HCT116 (cell line): ENCODE data around the gene TEX22. TPM values are rescaled to one million over a fixed set of nuclear protein-coding genes. Genes with fewer than 3 reads are reported as not detected.

ENCODE experiments used
- ATAC-seq: fragments of 200-7000 bp; cut with Tn5 transposase; 2 replicates; pipeline ENCODE4 v1.9.1; 2020; ENCODE audit warnings: mild to moderate bottlenecking, moderate library complexity
- BruUV-seq: library from RNA; stranded (reverse); fragments of 400-500 nt; replicated peaks from 2 replicates; lab custom pipeline; 2021; lab: Mats Ljungman, UMichigan
- CTCF ChIA-PET: fragments of 300-600 bp; sonication (Branson Sonifier 250); formaldehyde crosslinking; loops from one replicate; lab custom pipeline; 2021; ENCODE audit warnings: antibody characterized with exemption; lab: Charles Lee
- POLR2A ChIA-PET: fragments of 300-600, 350-600 bp; sonication (Branson Sonifier 250); formaldehyde crosslinking; loops from one replicate; lab custom pipeline; 2021; ENCODE audit warnings: antibody characterized with exemption; lab: Charles Lee
- RAD21 ChIA-PET, 2 experiments: fragments of 300-600 bp; sonication (Branson Sonifier 250); formaldehyde crosslinking; loops; one replicate each; lab custom pipeline; 2023; ENCODE audit warnings: low total read pairs in 2 of 2; ENCODE audit not compliant: uncharacterized antibody in 2 of 2, unreplicated experiment in 2 of 2, low non-redundant PET in 1 of 2; lab: Charles Lee
- DNase-seq: peaks from one replicate; pipeline ENCODE4 v3.0.0-alpha.2; 2010; ENCODE audit warnings: low read depth, low spot score
- H2AFZ ChIP-seq: fragments of 200-600 bp; shearing (Covaris generic), sonication (generic); 2 replicates; pipeline ENCODE4 v1.6.1; 2017; ENCODE audit warnings: low read depth, mixed run types, mixed read lengths, antibody characterized with exemption, low read length; ENCODE audit not compliant: poor library complexity, severe bottlenecking
- H3K27ac ChIP-seq: 2 replicates; pipeline ENCODE4 v1.5.1; 2012; ENCODE audit warnings: low read depth, low read length
- H3K27me3 ChIP-seq: fragments of 200-600 bp; sonication (generic); 2 replicates; pipeline ENCODE4 v1.6.1; 2016; ENCODE audit warnings: mixed run types, low read length, mixed read lengths; ENCODE audit not compliant: insufficient read depth
- H3K36me3 ChIP-seq, 2 experiments: fragments of 200-500 bp in 1 of 2; fragments of 200-600 bp in 1 of 2; sonication (Bioruptor generic) in 1 of 2; sonication (generic) in 1 of 2; 2 replicates each; pipeline versions ENCODE4 v1.5.1 to v1.6.1; 2014 to 2016; ENCODE audit warnings: low read length in 2 of 2, inconsistent platforms in 1 of 2, mixed read lengths in 1 of 2, mixed run types in 1 of 2; ENCODE audit not compliant: insufficient read depth in 2 of 2, control insufficient read depth in 1 of 2
- H3K4me1 ChIP-seq, 2 experiments: fragments of 200-600 bp in 1 of 2; sonication (generic) in 1 of 2; 2 replicates each; pipeline versions ENCODE4 v1.5.1 to v1.6.1; 2012 to 2017; ENCODE audit warnings: low read length in 2 of 2, inconsistent platforms in 1 of 2, mild to moderate bottlenecking in 1 of 2, mixed read lengths in 1 of 2, mixed run types in 1 of 2, moderate library complexity in 1 of 2; ENCODE audit not compliant: insufficient read depth in 2 of 2, control insufficient read depth in 1 of 2
- H3K4me2 ChIP-seq: fragments of 200-600 bp; sonication (generic); 2 replicates; pipeline ENCODE4 v1.6.1; 2017; ENCODE audit warnings: mixed run types, low read length, mixed read lengths
- H3K4me3 ChIP-seq, 2 experiments: fragments of 200-600 bp in 1 of 2; sonication (generic) in 1 of 2; replicated peaks in 1 of 2; 2 replicates each; pipeline ENCODE4 v1.5.1; 2011 to 2016; ENCODE audit warnings: low read length in 2 of 2, control low read depth in 1 of 2, low read depth in 1 of 2, mild to moderate bottlenecking in 1 of 2, mixed read lengths in 1 of 2, mixed run types in 1 of 2
- H3K79me2 ChIP-seq: fragments of 200-600 bp; sonication (generic); 2 replicates; pipeline ENCODE4 v1.6.1; 2017; ENCODE audit warnings: mild to moderate bottlenecking, mixed run types, low read length, moderate library complexity, mixed read lengths; ENCODE audit not compliant: insufficient read depth
- H3K9ac ChIP-seq: fragments of 200-600 bp; sonication (generic); 2 replicates; pipeline ENCODE4 v1.6.1; 2016; ENCODE audit warnings: low read length, mixed read lengths
- H3K9me2 ChIP-seq: fragments of 200-600 bp; sonication (generic), shearing (Covaris generic); 2 replicates; pipeline ENCODE4 v1.6.1; 2017; ENCODE audit warnings: mixed run types, mild to moderate bottlenecking, moderate library complexity; ENCODE audit not compliant: insufficient read depth
- H3K9me3 ChIP-seq, 2 experiments: fragments of 200-500 bp in 1 of 2; fragments of 200-600 bp in 1 of 2; sonication (Bioruptor generic) in 1 of 2; sonication (generic) in 1 of 2; 2 replicates each; pipeline ENCODE4 v1.6.1; 2014 to 2017; ENCODE audit warnings: low read length in 2 of 2, mixed read lengths in 2 of 2, inconsistent platforms in 1 of 2, low read depth in 1 of 2, mild to moderate bottlenecking in 1 of 2, mixed run types in 1 of 2, moderate library complexity in 1 of 2; ENCODE audit not compliant: control insufficient read depth in 1 of 2, insufficient read depth in 1 of 2
- H4K20me1 ChIP-seq: fragments of 200-600 bp; sonication (generic), shearing (Covaris generic); 2 replicates; pipeline ENCODE4 v1.6.1; 2017; ENCODE audit warnings: mixed run types, mild to moderate bottlenecking, moderate library complexity; ENCODE audit not compliant: insufficient read depth
- CEBPB ChIP-seq: IDR thresholded peaks from 2 replicates; pipeline ENCODE4 v1.6.1; 2012; ENCODE audit warnings: low read depth
- ELF1 ChIP-seq: IDR thresholded peaks from 2 replicates; pipeline ENCODE4 v1.6.1; 2012; ENCODE audit warnings: low read depth, borderline replicate concordance
- EZH2phosphoT487 ChIP-seq: fragments of 200-600 bp; IDR thresholded peaks from 2 replicates; pipeline ENCODE4 v1.6.1; 2018; ENCODE audit warnings: antibody characterized with exemption, borderline replicate concordance
- JUND ChIP-seq: IDR thresholded peaks from 2 replicates; pipeline ENCODE4 v1.6.1; 2012
- POLR2AphosphoS5 ChIP-seq: IDR thresholded peaks from 2 replicates; pipeline ENCODE4 v1.6.1; 2011; ENCODE audit warnings: mild to moderate bottlenecking, low read depth, low read length, moderate library complexity
- SIN3A ChIP-seq: IDR thresholded peaks from 2 replicates; pipeline ENCODE4 v1.6.1; 2012; ENCODE audit warnings: low read depth
- SP1 ChIP-seq: IDR thresholded peaks from 2 replicates; pipeline ENCODE4 v1.6.1; 2012; ENCODE audit warnings: low read depth
- YY1 ChIP-seq: IDR thresholded peaks from 2 replicates; pipeline ENCODE4 v1.6.1; 2011; ENCODE audit warnings: low read length, low read depth, moderate library complexity, mild to moderate bottlenecking; ENCODE audit not compliant: insufficient replicate concordance; ENCODE audit errors: extremely low read depth
- ZBTB33 ChIP-seq: IDR thresholded peaks from 2 replicates; pipeline ENCODE4 v1.6.1; 2011; ENCODE audit warnings: mild to moderate bottlenecking, low read length, moderate library complexity; ENCODE audit not compliant: insufficient replicate concordance; ENCODE audit errors: extremely low read depth
- ZFX ChIP-seq: fragments of 450-650 bp; IDR thresholded peaks from 2 replicates; pipeline ENCODE4 v1.6.1; 2017
- ZNF274 ChIP-seq: fragments of 200-500 bp; sonication (Bioruptor generic); IDR thresholded peaks from 2 replicates; pipeline ENCODE4 v1.6.1; 2014; ENCODE audit warnings: mild to moderate bottlenecking, low read depth, low read length, inconsistent platforms
- intact Hi-C: fragments of 100-400 bp; cut with micrococcal nuclease; formaldehyde crosslinking; loops from 2 replicates; pipeline ENCODE4 v1.10.0; 2022
- total RNA-seq: library from RNA; stranded (reverse); gene quantifications from one replicate; pipeline ENCODE4 v1.2.1, GENCODE V29; 2021; ENCODE audit not compliant: unreplicated experiment
- TF ChIP-seq, protein P1 (sequence below): IDR thresholded peaks from 2 replicates; pipeline ENCODE4 v1.6.1; 2012; ENCODE audit warnings: low read depth
- TF ChIP-seq, protein P2 (sequence below): IDR thresholded peaks from 2 replicates; pipeline ENCODE4 v1.6.1; 2012
- TF ChIP-seq, protein P3 (sequence below): IDR thresholded peaks from 2 replicates; pipeline ENCODE4 v1.6.1; 2012
- TF ChIP-seq, protein P4 (sequence below), 3 experiments: fragments of 200-600 bp in 1 of 3; sonication (generic) in 1 of 3; IDR thresholded peaks in 2 of 3; conservative IDR thresholded peaks in 1 of 3; 2 replicates each; pipeline ENCODE4 v1.5.1; 2012 to 2017; ENCODE audit warnings: low read depth in 2 of 3, low read length in 2 of 3, antibody characterized with exemption in 1 of 3, borderline replicate concordance in 1 of 3, control low read depth in 1 of 3, mild to moderate bottlenecking in 1 of 3, mixed read lengths in 1 of 3, mixed run types in 1 of 3, moderate library complexity in 1 of 3; ENCODE audit not compliant: insufficient read depth in 1 of 3

The TEX22 gene
- total RNA-seq, 1 experiment from 2014 or later, result 3.8 TPM

DNA sequence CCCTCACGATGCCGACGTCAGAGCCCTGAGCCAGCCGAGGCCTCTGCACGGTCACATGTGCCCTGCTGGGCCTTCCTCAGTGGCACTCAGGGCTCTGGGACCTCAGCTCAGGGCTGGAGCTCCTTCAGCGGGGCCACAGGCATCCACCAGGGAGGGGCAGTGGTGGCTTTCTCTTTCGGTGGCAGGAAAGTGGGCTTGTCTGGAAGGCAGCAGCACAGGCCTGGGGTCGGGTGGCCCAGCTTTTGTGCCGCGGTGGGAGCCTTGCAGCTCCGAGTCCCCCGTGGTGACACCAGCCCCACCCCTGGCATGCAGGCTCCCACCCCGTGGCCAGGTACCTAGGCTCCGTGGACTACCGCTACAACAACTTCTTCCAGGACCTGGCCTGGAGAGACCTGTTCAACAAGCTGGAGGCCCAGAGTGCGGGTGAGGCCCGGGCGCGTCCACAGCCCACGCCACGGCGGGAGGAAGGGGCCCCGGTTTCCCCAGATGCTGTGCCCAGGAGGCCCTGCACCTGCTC, 14.2 kb upstream of the TEX22 start (continued):
- TF ChIP-seq, protein P1, sequence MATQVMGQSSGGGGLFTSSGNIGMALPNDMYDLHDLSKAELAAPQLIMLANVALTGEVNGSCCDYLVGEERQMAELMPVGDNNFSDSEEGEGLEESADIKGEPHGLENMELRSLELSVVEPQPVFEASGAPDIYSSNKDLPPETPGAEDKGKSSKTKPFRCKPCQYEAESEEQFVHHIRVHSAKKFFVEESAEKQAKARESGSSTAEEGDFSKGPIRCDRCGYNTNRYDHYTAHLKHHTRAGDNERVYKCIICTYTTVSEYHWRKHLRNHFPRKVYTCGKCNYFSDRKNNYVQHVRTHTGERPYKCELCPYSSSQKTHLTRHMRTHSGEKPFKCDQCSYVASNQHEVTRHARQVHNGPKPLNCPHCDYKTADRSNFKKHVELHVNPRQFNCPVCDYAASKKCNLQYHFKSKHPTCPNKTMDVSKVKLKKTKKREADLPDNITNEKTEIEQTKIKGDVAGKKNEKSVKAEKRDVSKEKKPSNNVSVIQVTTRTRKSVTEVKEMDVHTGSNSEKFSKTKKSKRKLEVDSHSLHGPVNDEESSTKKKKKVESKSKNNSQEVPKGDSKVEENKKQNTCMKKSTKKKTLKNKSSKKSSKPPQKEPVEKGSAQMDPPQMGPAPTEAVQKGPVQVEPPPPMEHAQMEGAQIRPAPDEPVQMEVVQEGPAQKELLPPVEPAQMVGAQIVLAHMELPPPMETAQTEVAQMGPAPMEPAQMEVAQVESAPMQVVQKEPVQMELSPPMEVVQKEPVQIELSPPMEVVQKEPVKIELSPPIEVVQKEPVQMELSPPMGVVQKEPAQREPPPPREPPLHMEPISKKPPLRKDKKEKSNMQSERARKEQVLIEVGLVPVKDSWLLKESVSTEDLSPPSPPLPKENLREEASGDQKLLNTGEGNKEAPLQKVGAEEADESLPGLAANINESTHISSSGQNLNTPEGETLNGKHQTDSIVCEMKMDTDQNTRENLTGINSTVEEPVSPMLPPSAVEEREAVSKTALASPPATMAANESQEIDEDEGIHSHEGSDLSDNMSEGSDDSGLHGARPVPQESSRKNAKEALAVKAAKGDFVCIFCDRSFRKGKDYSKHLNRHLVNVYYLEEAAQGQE, result no peak
- TF ChIP-seq CEBPB (no peak), ZFX (no peak), ELF1 (no peak), ZNF274 (no peak), JUND (no peak)
- TF ChIP-seq, protein P2, sequence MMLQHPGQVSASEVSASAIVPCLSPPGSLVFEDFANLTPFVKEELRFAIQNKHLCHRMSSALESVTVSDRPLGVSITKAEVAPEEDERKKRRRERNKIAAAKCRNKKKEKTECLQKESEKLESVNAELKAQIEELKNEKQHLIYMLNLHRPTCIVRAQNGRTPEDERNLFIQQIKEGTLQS, result no peak
- TF ChIP-seq, protein P3, sequence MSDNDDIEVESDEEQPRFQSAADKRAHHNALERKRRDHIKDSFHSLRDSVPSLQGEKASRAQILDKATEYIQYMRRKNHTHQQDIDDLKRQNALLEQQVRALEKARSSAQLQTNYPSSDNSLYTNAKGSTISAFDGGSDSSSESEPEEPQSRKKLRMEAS, result no peak

DNA sequence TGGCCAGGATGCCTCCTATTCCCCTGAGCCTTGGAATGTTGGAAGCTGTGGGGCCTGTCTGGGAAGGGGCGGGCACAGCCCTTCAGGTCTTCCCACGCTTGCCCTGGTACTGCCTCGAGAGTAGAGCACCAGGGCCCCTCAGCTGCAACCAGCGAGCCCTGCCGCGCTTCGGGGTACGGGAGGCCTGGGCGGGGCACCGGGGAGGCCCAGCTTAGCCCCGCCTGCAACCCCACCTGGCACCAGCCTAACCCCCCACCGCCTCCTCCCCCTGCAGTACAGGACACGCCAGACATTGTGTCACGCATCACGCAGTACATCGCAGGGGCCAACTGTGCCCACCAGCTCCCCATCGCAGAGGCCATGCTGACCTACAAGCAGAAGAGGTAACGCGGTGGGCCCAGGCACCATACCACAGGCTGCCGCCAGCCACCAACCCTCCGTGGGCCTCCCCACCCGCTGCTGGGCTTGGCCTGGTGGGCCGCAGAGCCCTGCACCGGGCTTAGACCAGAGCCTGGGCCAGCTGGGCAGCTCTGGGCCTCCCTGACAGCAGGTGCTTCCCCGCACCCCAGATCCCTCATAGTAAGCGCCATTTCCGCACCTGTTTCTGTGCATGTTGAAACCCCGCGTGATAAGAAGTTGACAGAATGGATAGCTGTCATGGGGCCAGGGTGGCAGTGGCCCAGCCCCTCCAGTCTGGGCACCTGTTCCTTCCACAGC, 13.6 kb upstream of the TEX22 start:
- DNase-seq (no peak), ATAC-seq (no peak)
- H3K79me2 ChIP-seq, result no peaks in the 10 kb centered on the region
- ChIA-PET POLR2A (no interaction called here), RAD21 (interaction anchor here in 1 of 2 experiments (0.6 kb wide), 1 partner anchor 143 kb away, joined by 3 read pairs; no protein-coding TSS in a partner anchor), CTCF (no interaction called here)
- H3K9me2 ChIP-seq, result no peaks in the 10 kb centered on the region
- H3K27me3 ChIP-seq, result no peaks in the 10 kb centered on the region
- H3K9ac ChIP-seq, result no peak overlapping the region
- no peak overlapping the region for H2AFZ ChIP-seq
- H3K4me1 ChIP-seq, result no peaks in the 10 kb centered on the region
- H4K20me1 ChIP-seq, result no peaks in the 10 kb centered on the region
- no peaks in the 10 kb centered on the region for H3K9me3 ChIP-seq
- H3K36me3 ChIP-seq, result no peaks in the 10 kb centered on the region
- no TSS peak for BruUV-seq
- H3K4me2 ChIP-seq, result no peak overlapping the region
- no peak overlapping the region for H3K27ac ChIP-seq
- intact Hi-C loops, result no loop called here
- H3K4me3 ChIP-seq, result no peak overlapping the region
- no peak for TF ChIP-seq ZFX
- TF ChIP-seq, protein P4, sequence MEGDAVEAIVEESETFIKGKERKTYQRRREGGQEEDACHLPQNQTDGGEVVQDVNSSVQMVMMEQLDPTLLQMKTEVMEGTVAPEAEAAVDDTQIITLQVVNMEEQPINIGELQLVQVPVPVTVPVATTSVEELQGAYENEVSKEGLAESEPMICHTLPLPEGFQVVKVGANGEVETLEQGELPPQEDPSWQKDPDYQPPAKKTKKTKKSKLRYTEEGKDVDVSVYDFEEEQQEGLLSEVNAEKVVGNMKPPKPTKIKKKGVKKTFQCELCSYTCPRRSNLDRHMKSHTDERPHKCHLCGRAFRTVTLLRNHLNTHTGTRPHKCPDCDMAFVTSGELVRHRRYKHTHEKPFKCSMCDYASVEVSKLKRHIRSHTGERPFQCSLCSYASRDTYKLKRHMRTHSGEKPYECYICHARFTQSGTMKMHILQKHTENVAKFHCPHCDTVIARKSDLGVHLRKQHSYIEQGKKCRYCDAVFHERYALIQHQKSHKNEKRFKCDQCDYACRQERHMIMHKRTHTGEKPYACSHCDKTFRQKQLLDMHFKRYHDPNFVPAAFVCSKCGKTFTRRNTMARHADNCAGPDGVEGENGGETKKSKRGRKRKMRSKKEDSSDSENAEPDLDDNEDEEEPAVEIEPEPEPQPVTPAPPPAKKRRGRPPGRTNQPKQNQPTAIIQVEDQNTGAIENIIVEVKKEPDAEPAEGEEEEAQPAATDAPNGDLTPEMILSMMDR (IDR thresholded peaks at IDR 0.05 in 2 of 3, conservative IDR thresholded peaks at IDR 0.05 in 1 of 3; ENCODE audit: borderline replicate concordance in 1 of 3, insufficient read depth in 1 of 3, low read depth in 2 of 3, low read length in 2 of 3), result no peak
- no peak for TF ChIP-seq JUND
- no peak for TF ChIP-seq SIN3A
- TF ChIP-seq ZNF274, result no peak
- no peak for TF ChIP-seq ZBTB33
- TF ChIP-seq POLR2AphosphoS5, result no peak
- no peak for TF ChIP-seq YY1
- TF ChIP-seq EZH2phosphoT487, result no peak
- TF ChIP-seq, protein P3, result no peak
- TF ChIP-seq SP1, result no peak
